Neural progenitor cell (in vitro differentiated cells): ENCODE results near the gene ST7L. TPM values are rescaled to one million over a fixed set of nuclear protein-coding genes. Genes with fewer than 3 reads are reported as not detected.

Source experiments
- DNase-seq: peaks from one replicate; pipeline ENCODE4 v3.0.0-alpha.2; 2016; ENCODE audit warnings: low spot score
- H2AFZ ChIP-seq: fragments of 200-600 bp; sonication (generic); replicated peaks from 2 replicates; pipeline ENCODE4 v1.6.1; 2016; ENCODE audit warnings: antibody characterized with exemption
- H3F3A ChIP-seq: fragments of 200-600 bp; sonication (generic); 2 replicates; pipeline ENCODE4 v1.6.1; 2016; ENCODE audit warnings: antibody characterized with exemption, low read depth
- H3K27ac ChIP-seq: fragments of 200-600 bp; sonication (generic); 2 replicates; pipeline ENCODE4 v1.5.1; 2016; ENCODE audit warnings: mild to moderate bottlenecking
- H3K27me3 ChIP-seq: fragments of 200-600 bp; sonication (generic); 2 replicates; pipeline ENCODE4 v1.6.1; 2016; ENCODE audit warnings: mild to moderate bottlenecking, moderate library complexity
- H3K36me3 ChIP-seq: fragments of 200-600 bp; sonication (generic); 2 replicates; pipeline ENCODE4 v1.5.1; 2016
- H3K4me1 ChIP-seq: fragments of 200-600 bp; sonication (generic); 2 replicates; pipeline ENCODE4 v1.6.1; 2016; ENCODE audit warnings: mixed run types
- H3K4me2 ChIP-seq: fragments of 200-600 bp; sonication (generic); 2 replicates; pipeline ENCODE4 v1.6.1; 2016
- H3K4me3 ChIP-seq: fragments of 200-600 bp; sonication (generic); 2 replicates; pipeline ENCODE4 v1.5.1; 2016
- H3K79me2 ChIP-seq: fragments of 200-600 bp; sonication (generic); 2 replicates; pipeline ENCODE4 v1.6.1; 2016; ENCODE audit warnings: low read depth
- H3K9ac ChIP-seq: fragments of 200-600 bp; sonication (generic); 2 replicates; pipeline ENCODE4 v1.6.1; 2016
- H3K9me3 ChIP-seq: fragments of 200-600 bp; sonication (generic); 2 replicates; pipeline ENCODE4 v1.5.1; 2016; ENCODE audit warnings: low read depth
- H4K20me1 ChIP-seq: fragments of 200-600 bp; sonication (generic); 2 replicates; pipeline ENCODE4 v1.6.1; 2016; ENCODE audit warnings: low read depth
- H3K27ac Mint-ChIP-seq: 3 replicates; pipeline ENCODE4 v1.8.0; 2021; ENCODE audit warnings: mixed read lengths
- H3K27me3 Mint-ChIP-seq: 2 replicates; pipeline ENCODE4 v1.8.0; 2022; ENCODE audit warnings: low read depth, mild to moderate bottlenecking, inconsistent platforms, moderate library complexity, mixed read lengths; ENCODE audit not compliant: insufficient read depth
- H3K36me3 Mint-ChIP-seq: 3 replicates; pipeline ENCODE4 v1.8.0; 2021; ENCODE audit warnings: mixed read lengths
- H3K4me1 Mint-ChIP-seq: 3 replicates; pipeline ENCODE4 v1.8.0; 2021; ENCODE audit warnings: mixed read lengths
- H3K4me3 Mint-ChIP-seq: 3 replicates; pipeline ENCODE4 v1.8.0; 2021; ENCODE audit warnings: mild to moderate bottlenecking, moderate library complexity, mixed read lengths
- H3K9me3 Mint-ChIP-seq: 3 replicates; pipeline ENCODE4 v1.8.0; 2020; ENCODE audit warnings: mixed read lengths
- EZH2 ChIP-seq: fragments of 200-600 bp; sonication (generic); IDR thresholded peaks from 2 replicates; pipeline ENCODE4 v1.6.1; 2017; ENCODE audit warnings: antibody characterized with exemption, mild to moderate bottlenecking, moderate library complexity
- EZH2phosphoT487 ChIP-seq: fragments of 200-600 bp; sonication (generic); IDR thresholded peaks from 2 replicates; pipeline ENCODE4 v1.6.1; 2017; ENCODE audit warnings: antibody characterized with exemption
- small RNA-seq: library from RNA; depleted of rRNA; stranded (forward); fragments of <200 nt; gene quantifications from one replicate; pipeline ENCODE3, GENCODE V24; 2015
- total RNA-seq: library from RNA; depleted of rRNA; stranded (reverse); fragments of >200 nt; gene quantifications from 2 replicates; pipeline ENCODE4 v1.2.3, GENCODE V29; 2015; ENCODE audit warnings: low replicate concordance
- TF ChIP-seq, protein P1 (sequence below): fragments of 200-600 bp; sonication (generic); IDR thresholded peaks from 2 replicates; pipeline ENCODE4 v1.5.1; 2017; ENCODE audit warnings: antibody characterized with exemption, mild to moderate bottlenecking

ST7L gene
- total RNA-seq, 1 donor from 2014 or later = 26.1 TPM

DNA sequence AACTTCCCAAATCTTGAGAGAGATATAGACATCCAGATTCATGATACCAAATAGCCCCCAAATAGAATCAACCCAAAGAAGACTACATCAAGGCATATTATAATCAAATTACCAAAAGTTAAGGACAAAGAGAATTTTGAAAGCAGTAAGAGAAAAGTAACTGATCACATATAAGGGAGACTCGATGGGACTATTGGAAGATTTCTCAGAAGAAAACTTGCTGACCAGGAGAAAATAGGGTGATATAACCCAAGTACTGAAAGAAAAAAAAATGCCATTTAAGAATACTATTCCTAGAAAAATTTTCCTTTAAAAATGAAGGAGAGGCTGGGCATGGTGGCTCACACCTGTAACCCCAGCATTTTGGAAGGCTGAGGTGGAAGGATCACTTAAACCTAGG, 140.6 kb downstream of the ST7L start:
- Histone ChIP-seq H3K4me2 (no peak overlapping the region), H3K9me3 (no peaks in the 10 kb centered on the region), H3F3A (no peaks in the 10 kb centered on the region), H3K27ac (no peak overlapping the region), H3K4me1 (no peaks in the 10 kb centered on the region), H3K4me3 (no peak overlapping the region), H4K20me1 (no peaks in the 10 kb centered on the region), H3K36me3 (no peaks in the 10 kb centered on the region), H2AFZ (no peak overlapping the region), H3K79me2 (no peaks in the 10 kb centered on the region), H3K9ac (no peak overlapping the region), H3K27me3 (no peaks in the 10 kb centered on the region)
- Mint-ChIP-seq H3K27ac (no peak overlapping the region), H3K4me1 (no peaks in the 10 kb centered on the region), H3K9me3 (peaks cover 45% of the 10 kb centered on the region), H3K4me3 (no peak overlapping the region), H3K36me3 (peaks cover 17% of the 10 kb centered on the region), H3K27me3 (no peaks in the 10 kb centered on the region)
- DNase-seq = no peak
- TF ChIP-seq EZH2phosphoT487 (no peak), EZH2 (no peak)
- TF ChIP-seq, protein P1, sequence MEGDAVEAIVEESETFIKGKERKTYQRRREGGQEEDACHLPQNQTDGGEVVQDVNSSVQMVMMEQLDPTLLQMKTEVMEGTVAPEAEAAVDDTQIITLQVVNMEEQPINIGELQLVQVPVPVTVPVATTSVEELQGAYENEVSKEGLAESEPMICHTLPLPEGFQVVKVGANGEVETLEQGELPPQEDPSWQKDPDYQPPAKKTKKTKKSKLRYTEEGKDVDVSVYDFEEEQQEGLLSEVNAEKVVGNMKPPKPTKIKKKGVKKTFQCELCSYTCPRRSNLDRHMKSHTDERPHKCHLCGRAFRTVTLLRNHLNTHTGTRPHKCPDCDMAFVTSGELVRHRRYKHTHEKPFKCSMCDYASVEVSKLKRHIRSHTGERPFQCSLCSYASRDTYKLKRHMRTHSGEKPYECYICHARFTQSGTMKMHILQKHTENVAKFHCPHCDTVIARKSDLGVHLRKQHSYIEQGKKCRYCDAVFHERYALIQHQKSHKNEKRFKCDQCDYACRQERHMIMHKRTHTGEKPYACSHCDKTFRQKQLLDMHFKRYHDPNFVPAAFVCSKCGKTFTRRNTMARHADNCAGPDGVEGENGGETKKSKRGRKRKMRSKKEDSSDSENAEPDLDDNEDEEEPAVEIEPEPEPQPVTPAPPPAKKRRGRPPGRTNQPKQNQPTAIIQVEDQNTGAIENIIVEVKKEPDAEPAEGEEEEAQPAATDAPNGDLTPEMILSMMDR = no peak

DNA sequence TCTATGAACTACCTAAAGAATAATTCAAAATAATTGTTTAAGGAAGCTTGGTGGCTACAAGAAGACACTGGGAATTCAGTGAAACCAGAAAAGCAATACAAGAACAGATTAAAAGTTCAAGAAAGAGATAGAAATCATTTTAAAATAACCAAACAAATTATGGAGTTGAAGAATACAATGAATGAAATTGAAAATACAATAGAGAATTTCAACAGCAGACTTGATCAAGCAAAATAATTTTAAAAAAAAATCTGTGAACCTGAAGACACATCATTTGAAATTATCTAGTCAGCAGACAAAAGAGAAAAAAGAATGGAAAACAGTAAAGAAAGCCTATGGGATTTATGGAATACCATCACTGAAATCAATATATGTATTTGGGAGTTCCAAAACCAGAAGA, 141.4 kb downstream of the ST7L start:
- no peak overlapping the region for H3K9ac ChIP-seq
- no peaks in the 10 kb centered on the region for H3K4me1 ChIP-seq
- Mint-ChIP-seq H3K4me3 (no peak overlapping the region), H3K36me3 (peaks cover 17% of the 10 kb centered on the region), H3K4me1 (no peaks in the 10 kb centered on the region), H3K27me3 (no peaks in the 10 kb centered on the region), H3K27ac (no peak overlapping the region), H3K9me3 (peaks cover 45% of the 10 kb centered on the region)
- H2AFZ ChIP-seq = no peak overlapping the region
- H3K36me3 ChIP-seq = no peaks in the 10 kb centered on the region
- no peaks in the 10 kb centered on the region for H3K9me3 ChIP-seq
- TF ChIP-seq, protein P1 = no peak
- no peak for TF ChIP-seq EZH2
- no peak for TF ChIP-seq EZH2phosphoT487
- no peaks in the 10 kb centered on the region for H3K79me2 ChIP-seq
- no peaks in the 10 kb centered on the region for H4K20me1 ChIP-seq
- H3K4me2 ChIP-seq = no peak overlapping the region
- no peak overlapping the region for H3K4me3 ChIP-seq
- no peaks in the 10 kb centered on the region for H3K27me3 ChIP-seq
- no peak for DNase-seq
- H3K27ac ChIP-seq = no peak overlapping the region
- no peaks in the 10 kb centered on the region for H3F3A ChIP-seq

Small RNAs within 50 kb of the gene (small RNA-seq; reads per million reads assigned to genes)
- gene RNU7-70P = not detected

Other genes with a start within 250 kb of the ST7L start
- 23.2 and 27.2 TPM in 2 replicates for gene CTTNBP2NL, start 222.9 kb downstream of the ST7L start, total RNA-seq
- gene WNT2B, start 110.2 kb downstream of the ST7L start, total RNA-seq = 1.6 and 2.9 TPM in 2 replicates
- 144 and 218 TPM in 2 replicates for gene CAPZA1, start 691 bp upstream of the ST7L start, total RNA-seq
- 47.5 and 92.2 TPM in 2 replicates for gene MOV10, start 55.5 kb upstream of the ST7L start, total RNA-seq
- 36.3 and 41.8 TPM in 2 replicates for gene RHOC, start 88.0 kb upstream of the ST7L start, total RNA-seq
- gene PPM1J, start 96.2 kb upstream of the ST7L start, total RNA-seq = 1.8 and 2.7 TPM in 2 replicates